ENCODE results near the gene OR10K2.
"Not testable (repeated sequence)": the region's sequence is repeated elsewhere in the genome, so short reads cannot be mapped to it uniquely, and the experiment has no call there.

OR10K2 gene

GRCh38 chr1:158426137-158426536 is at the start of gene OR10K2:
Gene OR10K2 (minus strand): TSS chr1:158426237. CDS start chr1:158420866, 5,371 bp downstream.
- Mint-ChIP-seq H3K4me1 (no peaks in the 10 kb centered on the region), H3K27ac (no peak within 1 kb of the TSS), H3K36me3 (ENCODE audit: low read depth) (peaks cover 2% of the 10 kb centered on the region), H3K9me3 (peaks cover 6% of the 10 kb centered on the region), H3K27me3 (peaks cover 10% of the 10 kb centered on the region), H3K4me3 (no peak within 1 kb of the TSS)
- ATAC-seq, result no peak
- DNase-seq, result no peak

GRCh38 chr1:158471920-158472319 is 45.9 kb upstream of the OR10K2 start, which contains the start of gene OR10R2:
Gene OR10R2 (plus strand): TSS chr1:158472220. CDS start chr1:158472326, 106 bp downstream.
- no peaks in the 10 kb centered on the region for H3K9me3 Mint-ChIP-seq
- H3K36me3 Mint-ChIP-seq (ENCODE audit: low read depth), result no peaks in the 10 kb centered on the region
- H3K27me3 Mint-ChIP-seq, result peaks cover 9% of the 10 kb centered on the region
- no peaks in the 10 kb centered on the region for H3K4me1 Mint-ChIP-seq
- no peak for ATAC-seq
- H3K4me3 Mint-ChIP-seq, result no peak within 1 kb of the TSS
- DNase-seq, result no peak
- H3K27ac Mint-ChIP-seq, result no peak within 1 kb of the TSS

GRCh38 chr1:158461534-158461933 is 35.5 kb upstream of the OR10K2 start, which contains the start of gene OR10K1:
Gene OR10K1 (plus strand): TSS chr1:158461834. CDS start chr1:158465562, 3,728 bp downstream.
- Mint-ChIP-seq H3K27me3 (peaks cover 11% of the 10 kb centered on the region), H3K36me3 (ENCODE audit: low read depth) (no peaks in the 10 kb centered on the region), H3K4me1 (no peaks in the 10 kb centered on the region), H3K4me3 (no peak within 1 kb of the TSS), H3K27ac (no peak within 1 kb of the TSS), H3K9me3 (no peaks in the 10 kb centered on the region)
- DNase-seq, result no peak
- no peak for ATAC-seq

DNA sequence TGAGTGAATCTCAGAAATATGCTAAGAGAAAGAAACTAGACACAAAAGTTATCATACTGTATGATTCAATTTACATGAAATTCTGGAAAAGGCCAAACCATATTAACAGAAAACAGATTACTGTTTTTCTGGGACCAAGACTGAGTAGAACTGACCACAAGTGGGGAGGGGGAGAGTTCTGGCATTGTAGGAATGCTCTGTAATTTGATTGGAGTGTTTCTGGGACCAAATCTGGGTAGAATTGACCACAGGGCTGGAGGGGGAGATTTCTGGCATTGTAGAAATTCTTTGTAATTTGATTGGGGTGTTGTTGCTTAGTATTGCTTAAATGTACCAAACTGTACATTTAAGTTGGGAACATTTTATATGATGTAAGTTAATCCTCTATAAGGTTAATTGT is 32.2 kb upstream of the OR10K2 start:
- no peak overlapping the region for H3K27ac Mint-ChIP-seq
- peaks cover 1% of the 10 kb centered on the region for H3K36me3 Mint-ChIP-seq (ENCODE audit: low read depth)
- no peak for DNase-seq
- no peak for ATAC-seq
- H3K4me1 Mint-ChIP-seq, result no peaks in the 10 kb centered on the region
- H3K4me3 Mint-ChIP-seq, result no peak overlapping the region
- no peaks in the 10 kb centered on the region for H3K9me3 Mint-ChIP-seq
- peaks cover 11% of the 10 kb centered on the region for H3K27me3 Mint-ChIP-seq

DNA sequence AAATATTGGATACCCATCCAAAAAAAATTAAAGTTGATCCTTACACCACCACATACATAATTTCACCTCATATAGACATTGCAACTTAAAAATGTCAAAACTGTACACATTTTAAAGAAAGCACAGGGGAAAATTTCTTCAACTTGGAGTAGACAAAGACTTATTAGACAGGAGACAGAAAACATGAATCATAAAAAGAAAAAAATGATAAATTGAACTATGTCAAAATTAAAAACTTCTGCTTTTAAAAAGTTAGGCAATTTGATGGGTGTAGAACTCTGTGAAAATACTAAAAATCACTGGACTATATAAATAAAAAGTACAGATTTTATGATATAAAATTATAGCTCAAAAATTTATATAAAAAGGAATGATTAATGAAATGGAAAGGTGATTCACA is 31.2 kb upstream of the OR10K2 start:
- Mint-ChIP-seq H3K4me1 (no peaks in the 10 kb centered on the region), H3K36me3 (ENCODE audit: low read depth) (peaks cover 1% of the 10 kb centered on the region), H3K9me3 (no peaks in the 10 kb centered on the region), H3K27ac (no peak overlapping the region), H3K27me3 (peaks cover 10% of the 10 kb centered on the region), H3K4me3 (no peak overlapping the region)
- ATAC-seq (no peak), DNase-seq (no peak)

- Mint-ChIP-seq H3K4me1 (no peaks in the 10 kb centered on the region), H3K27ac (no peak overlapping the region), H3K9me3 (peaks cover 5% of the 10 kb centered on the region), H3K27me3 (peaks cover 15% of the 10 kb centered on the region), H3K4me3 (no peak overlapping the region), H3K36me3 (ENCODE audit: low read depth) (peaks cover 1% of the 10 kb centered on the region)
- ATAC-seq (no peak), DNase-seq (no peak)
Measured at GRCh38 chr1:158454537-158454936, 28.5 kb upstream of the OR10K2 start.

GRCh38 chr1:158445376-158445775 is 19.3 kb upstream of the OR10K2 start:
- Mint-ChIP-seq H3K27ac (no peak overlapping the region), H3K4me3 (no peak overlapping the region), H3K4me1 (no peaks in the 10 kb centered on the region), H3K36me3 (ENCODE audit: low read depth) (no peaks in the 10 kb centered on the region), H3K9me3 (no peaks in the 10 kb centered on the region), H3K27me3 (peaks cover 19% of the 10 kb centered on the region)
- no peak for ATAC-seq
- DNase-seq, result no peak

- H3K27me3 Mint-ChIP-seq, result peaks cover 34% of the 10 kb centered on the region
- ATAC-seq (no peak), DNase-seq (no peak)
- H3K36me3 Mint-ChIP-seq (ENCODE audit: low read depth), result no peaks in the 10 kb centered on the region
- H3K4me3 Mint-ChIP-seq, result no peak overlapping the region
- peaks cover 12% of the 10 kb centered on the region for H3K9me3 Mint-ChIP-seq
- H3K27ac Mint-ChIP-seq, result no peak overlapping the region
- no peaks in the 10 kb centered on the region for H3K4me1 Mint-ChIP-seq
Measured at GRCh38 chr1:158434741-158435140, 8.7 kb upstream of the OR10K2 start.

DNA sequence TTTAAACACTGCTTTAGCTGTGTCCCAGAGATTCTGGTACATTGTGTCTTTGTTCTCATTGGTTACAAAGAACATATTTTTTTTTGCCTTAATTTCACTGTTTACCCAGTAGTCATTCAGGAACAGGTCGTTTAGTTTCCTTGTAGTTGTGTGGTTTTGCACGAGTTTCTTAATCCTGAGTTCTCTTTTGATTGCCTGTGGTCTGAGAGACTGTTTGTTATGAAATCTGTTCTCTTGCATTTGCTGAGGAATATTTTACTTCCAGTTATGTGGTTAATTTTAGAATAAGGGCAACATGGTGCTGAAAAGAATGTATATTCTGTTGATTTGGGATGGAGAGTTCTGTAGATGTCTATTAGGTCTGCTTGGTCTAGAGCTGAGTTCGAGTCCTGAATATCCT is 4.1 kb upstream of the OR10K2 start:
- not testable (repeated sequence) for DNase-seq; ATAC-seq; H3K4me3 Mint-ChIP-seq; H3K4me1 Mint-ChIP-seq; H3K36me3 Mint-ChIP-seq (ENCODE audit: low read depth); H3K27ac Mint-ChIP-seq
- Mint-ChIP-seq H3K27me3 (peaks cover 29% of the 10 kb centered on the region), H3K9me3 (peaks cover 12% of the 10 kb centered on the region)

DNA sequence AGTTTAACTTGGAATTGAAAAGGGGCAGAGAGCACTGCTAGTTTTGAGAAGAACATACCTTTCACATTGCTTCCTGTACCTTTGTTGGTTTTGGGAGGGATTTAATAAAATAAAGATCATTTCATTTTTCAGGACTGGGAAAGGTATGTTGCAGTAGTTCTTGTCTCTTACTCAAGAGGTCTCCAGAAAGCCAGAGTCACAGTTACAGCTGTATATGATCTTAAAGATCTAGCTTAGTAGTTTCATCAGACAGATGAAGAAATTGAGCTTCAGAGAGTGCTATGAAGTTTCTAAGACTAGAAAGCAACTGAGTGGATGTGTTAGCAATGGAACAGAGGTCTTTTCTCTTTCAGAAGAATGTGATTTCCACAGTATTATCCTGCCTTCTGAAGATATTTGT is 1.0 kb downstream of the OR10K2 start:
- Mint-ChIP-seq H3K27ac (no peak overlapping the region), H3K9me3 (peaks cover 3% of the 10 kb centered on the region), H3K4me3 (no peak overlapping the region), H3K36me3 (ENCODE audit: low read depth) (peaks cover 2% of the 10 kb centered on the region), H3K27me3 (peaks cover 10% of the 10 kb centered on the region), H3K4me1 (no peaks in the 10 kb centered on the region)
- no peak for ATAC-seq
- no peak for DNase-seq

DNA sequence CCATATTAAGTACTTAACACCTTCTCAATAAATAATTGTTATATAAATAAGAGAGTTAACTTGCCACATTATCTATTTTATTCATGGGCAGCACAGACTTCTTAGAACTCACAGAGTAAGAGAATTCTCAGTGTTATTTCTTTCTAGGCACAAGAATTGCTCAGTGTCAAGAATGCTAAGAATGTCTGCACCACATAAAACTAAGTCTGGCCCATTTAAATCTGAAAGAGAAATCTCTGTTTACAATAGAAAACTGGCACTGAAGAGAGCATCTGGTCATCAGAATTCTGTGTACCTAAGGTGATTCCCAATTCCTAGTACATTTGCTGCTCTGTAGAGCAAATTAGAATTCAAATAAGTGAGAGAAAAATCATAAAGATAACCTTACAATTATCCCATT is 3.8 kb downstream of the OR10K2 start:
- Mint-ChIP-seq H3K27ac (no peak overlapping the region), H3K4me1 (no peaks in the 10 kb centered on the region)
- ATAC-seq, result no peak

GRCh38 chr1:158417586-158417985 is 8.5 kb downstream of the OR10K2 start:
- H3K27ac Mint-ChIP-seq, result no peak overlapping the region
- peaks cover 8% of the 10 kb centered on the region for H3K27me3 Mint-ChIP-seq
- no peaks in the 10 kb centered on the region for H3K4me1 Mint-ChIP-seq
- ATAC-seq, result no peak
- H3K9me3 Mint-ChIP-seq, result no peaks in the 10 kb centered on the region
- H3K36me3 Mint-ChIP-seq (ENCODE audit: low read depth), result no peaks in the 10 kb centered on the region
- DNase-seq, result no peak
- no peak overlapping the region for H3K4me3 Mint-ChIP-seq

More for the DNA sequence above, 3.8 kb downstream of the OR10K2 start:
- no peak for DNase-seq
- Mint-ChIP-seq H3K4me3 (no peak overlapping the region), H3K27me3 (peaks cover 8% of the 10 kb centered on the region), H3K36me3 (ENCODE audit: low read depth) (no peaks in the 10 kb centered on the region), H3K9me3 (no peaks in the 10 kb centered on the region)

DNA sequence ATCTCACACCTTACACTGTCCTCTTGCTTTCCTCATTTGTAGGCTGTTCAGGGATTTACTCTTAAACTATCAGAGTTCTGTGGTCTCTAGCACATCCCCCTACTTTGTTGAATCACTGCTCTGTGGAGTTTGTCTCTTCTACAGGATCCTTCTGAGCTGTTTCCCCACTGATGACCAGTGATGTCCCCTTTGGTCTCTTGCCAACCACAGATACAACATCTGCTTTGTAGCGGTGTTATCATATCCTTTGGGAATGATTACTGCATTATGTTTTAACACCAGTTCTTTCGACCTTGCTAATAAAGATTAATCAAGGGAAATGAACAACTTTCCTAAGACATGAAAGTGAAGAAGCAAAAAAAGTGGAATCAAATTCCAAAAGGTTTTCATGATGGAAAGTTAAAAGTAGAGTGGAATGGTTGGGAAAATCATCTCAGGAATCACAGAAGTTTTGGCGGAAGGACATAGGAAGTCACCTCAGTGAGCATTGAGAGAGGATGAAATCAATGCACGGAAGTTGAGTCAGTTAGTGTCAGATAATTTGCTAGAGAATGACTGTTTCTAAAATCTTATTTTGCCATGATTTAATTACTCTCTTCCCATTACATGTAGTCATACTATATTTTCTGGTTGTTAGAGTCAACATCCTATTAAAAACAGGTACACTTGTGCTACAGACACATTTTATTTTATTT is 11.2 kb downstream of the OR10K2 start:
- DNase-seq, result no peak
- no peak for ATAC-seq
- no peaks in the 10 kb centered on the region for H3K36me3 Mint-ChIP-seq (ENCODE audit: low read depth)
- no peak overlapping the region for H3K4me3 Mint-ChIP-seq
- H3K27ac Mint-ChIP-seq, result no peak overlapping the region
- no peaks in the 10 kb centered on the region for H3K4me1 Mint-ChIP-seq
- peaks cover 2% of the 10 kb centered on the region for H3K27me3 Mint-ChIP-seq
- no peaks in the 10 kb centered on the region for H3K9me3 Mint-ChIP-seq

DNA sequence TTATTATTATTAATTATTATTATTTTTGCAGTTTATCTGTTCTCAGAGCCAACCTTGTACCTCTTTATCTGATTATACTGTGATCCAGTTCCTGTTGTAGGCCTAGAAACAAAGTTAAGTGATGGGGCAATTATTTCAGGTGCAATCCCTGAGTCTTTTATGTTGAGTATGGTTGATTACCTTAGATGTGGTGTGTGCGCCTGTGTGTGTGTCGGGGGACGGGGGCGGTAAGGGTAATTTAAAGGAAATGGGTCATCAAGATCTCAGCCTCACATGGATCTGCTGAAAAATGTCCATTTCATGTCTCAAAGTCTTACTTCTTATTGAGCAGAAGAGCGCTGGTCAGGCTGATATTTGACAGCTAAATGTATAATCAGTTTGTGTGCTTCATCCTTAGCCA is 18.9 kb downstream of the OR10K2 start:
- no peak for ATAC-seq
- Mint-ChIP-seq H3K27me3 (peaks cover 6% of the 10 kb centered on the region), H3K36me3 (ENCODE audit: low read depth) (no peaks in the 10 kb centered on the region), H3K4me3 (no peak overlapping the region), H3K4me1 (no peaks in the 10 kb centered on the region), H3K27ac (no peak overlapping the region), H3K9me3 (no peaks in the 10 kb centered on the region)
- DNase-seq, result no peak

DNA sequence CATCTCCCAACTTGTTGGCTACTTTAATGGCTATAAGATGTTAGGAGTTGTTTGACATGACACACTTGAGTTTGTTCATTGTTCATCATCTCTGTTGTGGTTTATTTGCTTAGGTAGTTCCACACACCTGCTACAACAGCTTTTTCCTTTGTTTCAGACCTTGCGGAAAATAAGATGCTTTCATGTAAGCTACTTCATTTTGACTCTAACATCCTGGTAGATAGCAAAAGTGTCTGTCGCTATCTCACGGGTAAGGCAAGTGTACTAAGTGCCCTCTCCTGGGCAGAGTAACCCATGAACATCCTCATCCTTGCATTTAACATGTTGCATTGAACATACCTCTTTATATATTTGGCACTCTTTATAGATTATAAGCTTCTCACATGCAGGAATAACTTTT is 25.2 kb downstream of the OR10K2 start:
- H3K4me3 Mint-ChIP-seq, result no peak overlapping the region
- ATAC-seq (no peak), DNase-seq (no peak)
- no peaks in the 10 kb centered on the region for H3K9me3 Mint-ChIP-seq
- H3K4me1 Mint-ChIP-seq, result peaks cover 5% of the 10 kb centered on the region
- no peak overlapping the region for H3K27ac Mint-ChIP-seq
- H3K36me3 Mint-ChIP-seq (ENCODE audit: low read depth), result no peaks in the 10 kb centered on the region
- peaks cover 19% of the 10 kb centered on the region for H3K27me3 Mint-ChIP-seq
